ENCODE results near the gene KANSL3. TPM values are rescaled to one million over a fixed set of nuclear protein-coding genes. Genes with fewer than 3 reads are reported as not detected.
"Not testable (repeated sequence)": the region's sequence is repeated elsewhere in the genome, so short reads cannot be mapped to it uniquely, and the experiment has no call there.

KANSL3 gene
- polyA plus RNA-seq, 1 experiment, result 28.3 TPM

GRCh38 chr2:96669539-96670215 lies 31.6 kb upstream of the KANSL3 start:
- Histone ChIP-seq H3K27me3 (ENCODE audit: control insufficient read depth, insufficient read depth, low read length) (no peaks in the 10 kb centered on the region), H3K4me3 (ENCODE audit: low read depth, low read length) (no peak overlapping the region), H3K36me3 (ENCODE audit: control insufficient read depth, insufficient read depth, low read length) (no peaks in the 10 kb centered on the region)
- ChIA-PET POLR2A (no interaction called here), CTCF (no interaction called here)
- DNase-seq (ENCODE audit: low read depth), result no peak
- TF ChIP-seq CTCF (IDR thresholded peaks at IDR 0.05; ENCODE audit: insufficient read depth, low read depth, low read length), result no peak

- no peaks in the 10 kb centered on the region for H3K36me3 ChIP-seq (ENCODE audit: control insufficient read depth, insufficient read depth, low read length)
- no peak for DNase-seq (ENCODE audit: low read depth)
- no peak overlapping the region for H3K4me3 ChIP-seq (ENCODE audit: low read depth, low read length)
- TF ChIP-seq CTCF (IDR thresholded peaks at IDR 0.05; ENCODE audit: insufficient read depth, low read depth, low read length), result no peak
- no peaks in the 10 kb centered on the region for H3K27me3 ChIP-seq (ENCODE audit: control insufficient read depth, insufficient read depth, low read length)
- ChIA-PET POLR2A (no interaction called here), CTCF (interaction anchor here (0.8 kb wide), 1 partner anchor 11 kb away, joined by 3 read pairs; no protein-coding TSS in a partner anchor)
Measured at GRCh38 chr2:96668771-96669170, 30.7 kb upstream of the KANSL3 start.

- DNase-seq (ENCODE audit: low read depth); H3K36me3 ChIP-seq (ENCODE audit: control insufficient read depth, insufficient read depth, low read length); CTCF ChIA-PET; H3K27me3 ChIP-seq (ENCODE audit: control insufficient read depth, insufficient read depth, low read length); POLR2A ChIA-PET; H3K4me3 ChIP-seq (ENCODE audit: low read depth, low read length): not testable (repeated sequence)
Measured at GRCh38 chr2:96665717-96666116, 27.6 kb upstream of the KANSL3 start.

DNA sequence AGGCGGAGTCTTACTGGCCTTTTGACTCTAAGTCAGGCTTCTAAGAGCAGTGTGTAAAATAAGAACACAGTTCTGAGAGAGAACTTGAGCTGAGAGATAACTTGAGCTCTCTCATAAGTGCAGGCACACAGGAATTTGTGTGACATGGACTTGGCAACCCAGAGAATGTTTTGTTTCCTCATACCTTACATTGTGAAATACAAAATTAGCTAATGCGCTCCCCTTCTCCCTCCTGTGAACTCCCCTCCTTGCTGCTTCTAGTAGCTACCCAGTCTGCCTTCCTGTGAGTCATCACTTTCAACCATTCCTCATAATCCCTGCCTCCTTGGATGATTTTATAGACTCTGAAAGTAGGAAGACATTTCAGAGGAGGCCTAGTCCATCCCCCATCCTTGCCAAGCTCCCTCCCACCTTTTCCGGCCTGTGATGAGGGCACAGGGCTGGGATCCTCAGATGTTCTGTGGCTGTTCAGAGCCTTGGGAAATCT lies 27.0 kb upstream of the KANSL3 start:
- CTCF ChIA-PET, result interaction anchor here (0.6 to 1.0 kb wide), 3 partner anchors 73 to 491 kb away, joined by 3 read pairs; no protein-coding TSS in a partner anchor
- no peaks in the 10 kb centered on the region for H3K27me3 ChIP-seq (ENCODE audit: control insufficient read depth, insufficient read depth, low read length)
- DNase-seq (ENCODE audit: low read depth), result peak; percentile 99
- H3K36me3 ChIP-seq (ENCODE audit: control insufficient read depth, insufficient read depth, low read length), result no peaks in the 10 kb centered on the region
- H3K4me3 ChIP-seq (ENCODE audit: low read depth, low read length), result no peak overlapping the region
- POLR2A ChIA-PET, result no interaction called here
- TF ChIP-seq CTCF (IDR thresholded peaks at IDR 0.05; ENCODE audit: insufficient read depth, low read depth, low read length), result no peak

DNA sequence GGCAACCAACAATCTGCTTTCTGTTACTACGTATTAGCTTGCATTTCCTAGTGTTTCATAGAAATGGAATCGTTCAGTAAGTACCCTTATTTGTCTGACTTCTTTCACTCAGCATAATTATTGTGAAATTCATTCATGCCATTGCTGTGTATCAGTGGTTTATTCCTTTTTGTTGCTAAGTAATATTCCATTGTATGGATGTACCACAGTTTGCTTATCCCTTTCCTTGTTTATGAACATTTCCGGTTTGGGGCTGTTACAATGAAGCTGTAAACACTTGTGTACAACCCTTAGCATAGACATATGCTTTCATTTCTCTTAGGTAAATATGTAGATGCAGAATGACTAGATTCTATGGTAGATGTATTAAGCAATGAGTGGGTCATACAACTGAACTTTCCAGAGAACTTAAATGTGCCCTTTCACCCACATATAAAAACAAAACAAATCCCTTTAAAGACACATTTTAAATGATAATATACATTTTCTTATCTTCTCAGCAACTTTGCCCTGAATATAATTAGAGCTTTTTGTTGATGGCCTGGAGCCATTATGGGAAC lies 26.3 kb upstream of the KANSL3 start:
- no peak for TF ChIP-seq CTCF (IDR thresholded peaks at IDR 0.05; ENCODE audit: insufficient read depth, low read depth, low read length)
- Histone ChIP-seq H3K27me3 (ENCODE audit: control insufficient read depth, insufficient read depth, low read length) (no peaks in the 10 kb centered on the region), H3K4me3 (ENCODE audit: low read depth, low read length) (no peak overlapping the region), H3K36me3 (ENCODE audit: control insufficient read depth, insufficient read depth, low read length) (no peaks in the 10 kb centered on the region)
- POLR2A ChIA-PET, result no interaction called here
- CTCF ChIA-PET, result interaction anchor here (0.6 to 1.3 kb wide), 4 partner anchors 74 to 490 kb away, joined by 3 to 6 read pairs (median 3); no protein-coding TSS in a partner anchor
- DNase-seq (ENCODE audit: low read depth), result no peak
